Germinal center (tissue), 1 donor: Measurements from ENCODE around the gene CDC42BPG.
"Not testable (repeated sequence)": the region's sequence is repeated elsewhere in the genome, so short reads cannot be mapped to it uniquely, and the experiment has no call there.

Experiments
- DNase-seq: peaks from one replicate; pipeline ENCODE4 v3.0.0; 2012; ENCODE audit warnings: mixed read lengths, low spot score

The CDC42BPG gene

GRCh38 chr11:64850979-64851567, 6.6 kb upstream of the CDC42BPG start:
- DNase-seq = peak; percentile 85

GRCh38 chr11:64849598-64850356, 5.3 kb upstream of the CDC42BPG start:
- no peak for DNase-seq

GRCh38 chr11:64848826-64849597, 4.6 kb upstream of the CDC42BPG start:
- peak; percentile 72 for DNase-seq

- peak; percentile 34 for DNase-seq
Measured at GRCh38 chr11:64848214-64848825, 3.9 kb upstream of the CDC42BPG start.

- DNase-seq = peak; percentile 89
Measured at GRCh38 chr11:64846998-64847666, 2.7 kb upstream of the CDC42BPG start.

GRCh38 chr11:64845776-64846129, 1.3 kb upstream of the CDC42BPG start:
- not testable (repeated sequence) for DNase-seq

GRCh38 chr11:64845129-64845775, 799 bp upstream of the CDC42BPG start:
- no peak for DNase-seq

GRCh38 chr11:64843686-64844329, 645 bp downstream of the CDC42BPG start:
- no peak for DNase-seq

GRCh38 chr11:64842851-64843685, 1.4 kb downstream of the CDC42BPG start:
- DNase-seq = no peak

- no peak for DNase-seq
Measured at GRCh38 chr11:64842366-64842759, 2.1 kb downstream of the CDC42BPG start.

- no peak for DNase-seq
Measured at GRCh38 chr11:64841592-64842365, 2.7 kb downstream of the CDC42BPG start.

GRCh38 chr11:64839887-64840782, 4.3 kb downstream of the CDC42BPG start:
- no peak for DNase-seq

GRCh38 chr11:64839335-64839734, 5.1 kb downstream of the CDC42BPG start:
- DNase-seq = no peak

GRCh38 chr11:64838600-64839334, 5.7 kb downstream of the CDC42BPG start:
- no peak for DNase-seq

- no peak for DNase-seq
Measured at GRCh38 chr11:64837887-64838351, 6.5 kb downstream of the CDC42BPG start.

- DNase-seq = no peak
Measured at GRCh38 chr11:64836448-64837072, 7.9 kb downstream of the CDC42BPG start.
